ENCODE data around the gene PPEF1. TPM values are rescaled to one million over a fixed set of nuclear protein-coding genes. Genes with fewer than 3 reads are reported as not detected.
A peak's percentile ranks its signal among the peaks of the same experiment; 100 is the strongest.
"Not testable (repeated sequence)": the region's sequence is repeated elsewhere in the genome, so short reads cannot be mapped to it uniquely, and the experiment has no call there.

PPEF1 gene
- total RNA-seq, 1 donor from 2014 or later, result 0.05 TPM

DNA sequence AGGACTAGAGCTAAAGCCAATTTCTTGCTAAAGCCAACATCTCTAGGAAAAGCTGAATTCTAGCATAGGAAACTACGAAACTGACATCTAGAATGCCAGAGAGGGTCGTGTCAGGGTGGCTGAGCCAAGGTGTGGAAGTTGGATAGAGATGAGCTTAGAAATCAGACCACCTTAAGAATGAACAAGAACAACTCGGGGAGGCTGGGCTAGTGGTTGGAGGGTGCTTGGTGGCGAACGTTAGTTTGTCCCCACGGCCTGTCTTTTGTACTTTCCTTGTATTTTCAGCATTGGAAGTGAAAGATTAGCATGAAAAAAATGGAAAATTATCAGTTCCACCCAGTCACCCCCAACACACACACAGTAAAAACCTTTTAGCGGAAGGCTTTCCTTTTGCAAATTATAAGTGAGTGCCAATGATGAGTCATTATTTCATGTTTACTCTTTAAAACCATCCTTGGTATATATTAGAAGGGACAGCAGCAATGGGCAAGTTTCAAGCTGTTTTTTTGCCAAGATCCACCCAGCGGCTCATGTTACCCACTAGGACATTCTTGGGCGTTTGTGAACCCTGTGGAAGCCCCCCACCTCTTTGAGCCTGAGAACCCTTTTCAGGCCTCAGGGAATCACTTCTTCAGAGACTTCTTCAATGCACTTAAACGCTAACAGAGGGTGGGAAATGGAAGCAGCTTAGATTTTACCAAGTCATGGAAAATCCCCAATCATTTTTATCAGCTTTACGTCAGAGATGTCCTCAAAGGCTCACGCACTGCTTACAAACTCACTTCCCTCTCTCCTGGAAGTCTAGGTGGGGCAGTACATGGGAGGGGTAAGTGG, 4.9 kb upstream of the PPEF1 start:
- DNase-seq (ENCODE audit: low read depth), result peak; percentile 22

DNA sequence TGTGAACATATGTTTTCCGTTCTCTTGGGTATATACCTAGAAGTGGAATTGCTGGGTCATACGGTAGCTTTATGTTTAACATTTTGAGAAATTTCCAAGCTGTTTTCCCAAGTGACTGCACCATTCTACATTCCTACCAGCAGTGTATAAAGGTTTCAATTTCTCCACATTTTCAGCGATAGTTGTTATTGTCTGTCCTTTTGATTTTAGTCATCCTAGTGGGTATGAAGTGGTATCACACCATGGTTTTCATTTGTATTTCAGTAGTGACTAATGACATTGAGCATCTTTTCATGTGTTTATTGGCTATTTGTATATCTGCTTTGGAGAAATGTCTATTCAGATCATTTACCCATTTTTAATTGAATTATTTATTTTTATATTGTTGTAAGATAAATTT, 2.4 kb downstream of the PPEF1 start:
- no peak for DNase-seq (ENCODE audit: low read depth)

GRCh38 chrX:18714910-18715309, 7.5 kb downstream of the PPEF1 start:
- no peak for DNase-seq (ENCODE audit: low read depth)

- no peak for DNase-seq (ENCODE audit: low read depth)
Measured at GRCh38 chrX:18719852-18720251, 12.4 kb downstream of the PPEF1 start.

DNA sequence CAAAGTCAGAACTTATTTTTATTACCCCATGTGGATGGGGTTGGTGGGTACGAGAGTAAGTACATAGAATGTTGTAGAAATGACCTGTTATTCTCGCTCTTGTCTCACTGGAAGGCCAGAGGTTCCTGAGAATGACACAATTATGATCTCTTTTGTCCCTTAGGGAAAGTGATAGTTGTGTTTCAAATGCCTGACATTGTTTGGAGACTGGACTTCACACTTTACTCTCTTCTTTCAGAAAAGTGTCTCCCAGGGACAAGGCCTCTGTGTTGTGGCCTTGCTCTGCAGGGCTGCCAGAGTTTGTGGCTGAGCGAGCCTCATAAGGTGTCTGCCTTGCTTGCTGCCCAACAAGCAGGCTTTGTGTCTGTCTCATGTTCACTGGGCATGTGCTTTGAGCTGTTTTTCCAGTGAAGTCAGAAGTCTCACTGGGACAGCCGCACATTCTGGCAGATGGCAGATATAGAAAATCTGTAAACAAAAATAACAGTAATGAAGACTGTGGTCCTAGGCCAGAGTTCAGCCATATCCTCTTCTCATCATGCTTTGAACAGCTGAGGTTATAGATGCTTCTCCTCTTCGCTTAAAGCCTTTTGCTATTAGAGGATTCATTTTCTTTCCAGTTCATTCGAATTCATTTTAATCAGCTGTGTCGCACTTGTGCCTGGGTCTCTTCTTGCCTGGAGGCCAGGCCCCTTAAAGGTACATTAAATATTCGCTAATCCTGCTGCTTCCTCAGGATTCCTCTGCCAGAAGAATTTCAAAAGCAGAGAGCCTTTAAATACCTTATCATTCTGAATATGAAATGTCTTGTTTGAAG, 14.4 kb downstream of the PPEF1 start:
- DNase-seq (ENCODE audit: low read depth), result no peak

GRCh38 chrX:18722500-18723071, 15.1 kb downstream of the PPEF1 start:
- DNase-seq (ENCODE audit: low read depth), result no peak

DNA sequence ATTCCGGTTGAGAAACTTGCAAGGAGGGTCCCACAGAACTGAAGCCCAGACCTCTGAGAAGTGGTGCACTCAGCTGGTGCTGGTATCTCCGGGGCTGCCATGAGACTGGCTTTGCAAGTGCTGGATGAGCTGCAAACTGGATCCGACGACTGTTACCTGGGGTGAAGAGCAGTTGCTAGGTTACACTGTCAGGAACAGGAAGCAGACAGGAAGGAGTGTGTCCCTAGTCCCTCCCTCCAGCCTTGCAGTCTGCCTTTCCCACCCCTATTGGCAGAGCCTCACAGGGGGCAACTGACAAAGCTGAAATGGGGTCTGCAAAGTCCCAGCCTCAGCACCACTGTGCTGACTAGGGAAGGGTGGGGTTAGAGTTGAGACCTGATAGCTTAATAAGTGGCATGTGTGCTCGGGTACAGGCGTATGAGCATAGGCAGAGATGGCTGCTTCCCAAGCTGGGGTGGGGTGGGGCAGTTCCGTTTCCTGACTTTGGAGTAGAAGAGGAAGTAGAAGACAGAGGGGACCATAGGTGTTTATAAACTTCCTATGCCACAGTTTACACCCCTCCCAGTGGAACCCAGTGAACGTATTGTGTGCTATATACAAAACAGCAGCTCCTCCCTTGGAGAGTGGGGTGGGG, 18.0 kb downstream of the PPEF1 start:
- DNase-seq (ENCODE audit: low read depth), result no peak

- DNase-seq (ENCODE audit: low read depth), result peak; percentile 42
Measured at GRCh38 chrX:18733287-18733686, 25.8 kb downstream of the PPEF1 start.

DNA sequence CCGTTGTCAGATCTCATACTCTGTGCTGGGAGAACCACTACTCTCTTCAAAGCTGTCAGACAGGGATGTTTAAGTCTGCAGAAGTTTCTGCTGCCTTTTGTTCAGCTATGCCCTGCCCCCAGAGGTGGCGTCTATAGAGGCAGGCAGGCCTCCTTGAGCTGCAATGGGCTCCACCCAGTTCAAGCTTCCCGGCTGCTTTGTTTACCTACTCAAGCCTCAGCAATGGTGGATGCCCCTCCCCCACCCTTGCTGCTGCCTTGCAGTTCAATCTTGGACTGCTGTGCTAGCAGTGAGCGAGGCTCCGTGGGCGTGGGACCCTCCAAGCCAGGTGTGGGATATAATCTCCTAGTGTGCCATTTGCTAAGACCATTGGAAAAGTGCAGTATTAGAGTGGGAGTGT, 32.2 kb downstream of the PPEF1 start:
- not testable (repeated sequence) for DNase-seq (ENCODE audit: low read depth)

DNA sequence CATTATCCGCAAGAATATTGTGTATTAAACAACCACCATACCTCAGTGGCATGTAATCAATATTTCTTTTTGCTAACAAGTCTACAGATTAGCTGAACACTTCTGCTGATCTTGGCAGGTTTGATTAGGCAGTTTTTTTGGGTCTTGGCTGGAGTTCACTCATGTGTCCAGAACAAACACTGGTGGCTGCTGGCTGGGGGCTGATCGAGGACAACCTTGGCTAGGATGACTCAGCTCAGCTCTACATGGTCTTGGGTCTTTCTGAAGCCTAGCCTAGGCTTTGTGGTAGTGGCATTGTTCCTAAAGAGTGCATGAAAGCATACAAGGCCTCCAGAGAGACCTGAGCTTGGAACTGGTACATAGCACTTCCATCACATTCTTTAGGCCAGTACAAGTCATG, 41.1 kb downstream of the PPEF1 start:
- no peak for DNase-seq (ENCODE audit: low read depth)

- DNase-seq (ENCODE audit: low read depth), result no peak
Measured at GRCh38 chrX:18753631-18754030, 46.2 kb downstream of the PPEF1 start.

DNA sequence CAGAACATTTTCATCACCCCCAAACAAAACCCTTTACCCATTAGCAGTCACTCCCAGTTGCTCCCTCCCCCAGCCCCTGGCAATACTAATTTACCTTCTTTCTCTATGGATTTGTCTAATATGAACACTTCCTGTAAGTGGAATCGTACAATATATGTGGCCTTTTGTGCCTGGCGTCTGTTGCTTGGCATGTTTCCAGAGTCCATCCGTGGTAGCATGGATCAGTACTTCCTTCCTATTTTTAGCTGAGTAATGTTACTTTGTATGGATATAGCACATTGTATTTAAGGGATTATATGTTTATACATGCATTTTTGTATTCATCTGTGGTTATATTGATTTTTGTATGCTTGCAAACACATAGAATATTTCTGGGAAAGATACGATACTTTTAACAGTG, 48.2 kb downstream of the PPEF1 start:
- DNase-seq (ENCODE audit: low read depth), result no peak

- DNase-seq (ENCODE audit: low read depth), result no peak
Measured at GRCh38 chrX:18757956-18758932, 50.8 kb downstream of the PPEF1 start.

GRCh38 chrX:18761750-18762149, 54.3 kb downstream of the PPEF1 start:
- no peak for DNase-seq (ENCODE audit: low read depth)

DNA sequence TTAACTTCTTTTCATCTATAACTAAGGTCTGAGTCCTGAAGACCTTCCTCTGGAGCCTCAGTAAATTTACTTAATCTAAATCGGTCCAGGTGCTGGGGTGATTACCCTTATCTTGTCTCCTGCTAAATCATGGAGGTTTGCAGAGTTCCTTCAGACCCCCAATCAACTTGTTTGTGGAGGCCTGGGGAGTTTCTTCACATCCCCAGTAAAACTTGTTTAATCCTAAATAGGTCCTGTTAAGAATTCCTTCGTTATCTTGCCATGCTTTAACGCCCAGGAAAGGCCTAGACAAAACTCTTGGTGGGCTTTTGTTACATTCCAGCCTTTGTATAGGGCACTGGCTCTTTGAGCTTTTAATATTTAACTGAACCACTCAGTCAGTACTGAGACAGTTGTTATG, 55.7 kb downstream of the PPEF1 start:
- DNase-seq (ENCODE audit: low read depth), result not testable (repeated sequence)

- no peak for DNase-seq (ENCODE audit: low read depth)
Measured at GRCh38 chrX:18769364-18769763, 61.9 kb downstream of the PPEF1 start.

DNA sequence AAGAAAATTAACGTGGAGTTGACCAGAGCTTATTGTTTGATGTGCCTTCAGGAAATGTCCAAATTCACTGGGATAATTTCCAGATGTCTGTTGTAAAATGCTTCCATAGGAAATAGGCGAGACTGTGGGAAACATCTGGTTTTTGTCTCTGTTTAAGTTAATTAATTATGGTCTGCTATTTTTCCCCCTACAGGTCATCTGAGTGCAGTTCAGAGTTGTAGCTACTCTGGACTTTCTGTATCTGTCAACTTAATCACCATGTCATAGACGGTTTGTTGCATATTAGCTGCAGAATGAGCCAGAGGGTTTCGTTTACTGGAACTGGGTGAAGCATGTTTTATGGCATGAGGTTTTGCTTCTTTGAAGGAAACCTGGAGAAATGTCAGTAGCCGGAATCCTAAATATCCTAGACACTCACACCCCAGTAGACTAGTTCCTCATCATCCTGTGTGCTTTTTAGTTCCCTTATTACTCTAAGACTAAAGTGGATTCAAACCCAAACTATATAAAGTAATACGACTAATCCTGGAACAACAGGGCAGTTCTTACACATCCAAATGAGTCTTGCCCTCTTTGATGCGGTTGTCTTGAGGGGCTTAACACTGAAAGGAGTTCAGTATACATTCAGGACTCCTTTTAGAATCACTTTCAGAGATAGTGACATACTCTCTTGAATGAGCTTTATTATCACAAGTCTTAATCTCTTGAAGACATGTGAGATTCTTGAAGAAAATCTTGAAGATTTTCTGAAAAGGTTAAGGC, 62.5 kb downstream of the PPEF1 start:
- no peak for DNase-seq (ENCODE audit: low read depth)

DNA sequence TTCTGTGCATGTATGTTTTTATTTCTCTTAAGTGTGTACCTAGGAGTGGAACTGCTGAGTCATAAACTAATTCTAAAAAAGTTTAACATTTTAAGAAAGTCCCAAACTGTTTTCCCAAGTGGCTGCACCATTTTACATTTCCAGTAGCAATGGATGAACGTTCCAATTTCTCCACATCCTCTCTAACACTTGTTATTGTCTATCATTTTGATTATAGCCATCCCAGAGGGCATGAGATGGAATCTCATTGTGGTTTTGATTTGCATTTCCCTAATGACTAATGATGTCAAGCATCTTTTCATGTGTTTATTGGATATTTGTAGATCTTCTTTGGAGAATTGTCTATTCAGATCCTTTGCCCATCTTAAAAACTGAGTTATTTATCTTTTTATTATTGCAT, 82.5 kb downstream of the PPEF1 start:
- DNase-seq (ENCODE audit: low read depth), result peak; percentile 2

DNA sequence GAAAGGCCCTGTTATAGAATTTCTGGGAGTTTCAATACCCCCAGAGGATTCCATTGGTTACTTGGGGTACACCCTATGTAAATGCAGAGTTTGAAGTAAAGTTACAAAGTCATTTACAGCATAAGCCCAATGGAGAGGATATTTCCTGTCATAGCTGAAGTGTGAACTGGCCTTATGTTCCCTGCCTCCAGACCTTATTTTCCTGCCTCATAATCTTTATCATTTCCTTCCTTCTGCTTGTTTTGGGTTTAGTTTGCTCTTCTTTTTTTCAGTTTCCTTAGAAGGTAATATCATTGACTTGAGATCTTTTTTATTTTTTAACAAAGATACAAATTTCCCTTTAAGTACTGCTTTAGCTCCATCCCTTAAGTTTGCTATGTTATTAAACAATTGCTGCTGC, 85.4 kb downstream of the PPEF1 start:
- DNase-seq (ENCODE audit: low read depth), result no peak

- peak; percentile 22 for DNase-seq (ENCODE audit: low read depth)
Measured at GRCh38 chrX:18793601-18794089, 86.2 kb downstream of the PPEF1 start.

Data from renal cortical epithelial cell (primary cell).